Middle frontal gyrus (tissue), 1 donor: ENCODE results near the gene AACS.
"Not testable (repeated sequence)": the region's sequence is repeated elsewhere in the genome, so short reads cannot be mapped to it uniquely, and the experiment has no call there.

Source experiments
- DNase-seq: peaks from one replicate; pipeline ENCODE4 v3.0.0-alpha.2; 2015; ENCODE audit warnings: low spot score; ENCODE audit errors: extremely low spot score

The AACS gene

GRCh38 chr12:125055591-125055990 is 9.6 kb upstream of the AACS start:
- no peak for DNase-seq

GRCh38 chr12:125056306-125056705 is 8.9 kb upstream of the AACS start:
- no peak for DNase-seq

- DNase-seq: no peak
Measured at GRCh38 chr12:125057708-125058107, 7.5 kb upstream of the AACS start.

- DNase-seq: no peak
Measured at GRCh38 chr12:125061229-125061628, 4.0 kb upstream of the AACS start.

- not testable (repeated sequence) for DNase-seq
Measured at GRCh38 chr12:125063522-125063921, 1.7 kb upstream of the AACS start.

GRCh38 chr12:125064492-125064891 is 743 bp upstream of the AACS start:
- no peak for DNase-seq

- DNase-seq: no peak
Measured at GRCh38 chr12:125065919-125066570, 810 bp downstream of the AACS start.

GRCh38 chr12:125068391-125068790 is 3.2 kb downstream of the AACS start:
- DNase-seq: no peak

GRCh38 chr12:125069616-125070015 is 4.4 kb downstream of the AACS start:
- no peak for DNase-seq

GRCh38 chr12:125070112-125070511 is 4.9 kb downstream of the AACS start:
- no peak for DNase-seq

GRCh38 chr12:125070661-125071390 is 5.6 kb downstream of the AACS start:
- no peak for DNase-seq

GRCh38 chr12:125071456-125071855 is 6.2 kb downstream of the AACS start:
- no peak for DNase-seq

- no peak for DNase-seq
Measured at GRCh38 chr12:125072496-125072895, 7.3 kb downstream of the AACS start.

- DNase-seq: not testable (repeated sequence)
Measured at GRCh38 chr12:125074294-125074693, 9.1 kb downstream of the AACS start.

- DNase-seq: no peak
Measured at GRCh38 chr12:125076103-125076502, 10.9 kb downstream of the AACS start.

- DNase-seq: no peak
Measured at GRCh38 chr12:125079084-125079483, 13.8 kb downstream of the AACS start.

- DNase-seq: no peak
Measured at GRCh38 chr12:125079648-125080645, 14.7 kb downstream of the AACS start.

GRCh38 chr12:125081427-125081826 is 16.2 kb downstream of the AACS start:
- DNase-seq: no peak

GRCh38 chr12:125083072-125083471 is 17.8 kb downstream of the AACS start:
- no peak for DNase-seq

- not testable (repeated sequence) for DNase-seq
Measured at GRCh38 chr12:125088199-125088598, 23.0 kb downstream of the AACS start.

GRCh38 chr12:125089083-125089482 is 23.8 kb downstream of the AACS start:
- no peak for DNase-seq

- no peak for DNase-seq
Measured at GRCh38 chr12:125089626-125090025, 24.4 kb downstream of the AACS start.
